ENCODE results near the gene EIF2S3. TPM values are rescaled to one million over a fixed set of nuclear protein-coding genes. Genes with fewer than 3 reads are reported as not detected.
"Not testable (repeated sequence)": the region's sequence is repeated elsewhere in the genome, so short reads cannot be mapped to it uniquely, and the experiment has no call there.

Gene EIF2S3
- 168 TPM for total RNA-seq

- peak; percentile 94 for DNase-seq (ENCODE audit: low spot score)
These were observed at the start of gene EIF2S3 for GRCh38 chrX:24054182-24055042. Gene EIF2S3, plus strand, starts transcription at chrX:24054956. Its CDS starts 13 bp downstream, at chrX:24054969.

GRCh38 chrX:24005028-24005427, 49.7 kb upstream of the EIF2S3 start:
- no peak for DNase-seq (ENCODE audit: low spot score)

GRCh38 chrX:24005867-24006266, 48.9 kb upstream of the EIF2S3 start:
- DNase-seq (ENCODE audit: low spot score) = no peak

- DNase-seq (ENCODE audit: low spot score) = no peak
These were observed 42.5 kb upstream of the EIF2S3 start for GRCh38 chrX:24012266-24012665.

GRCh38 chrX:24014388-24015018, 40.3 kb upstream of the EIF2S3 start:
- no peak for DNase-seq (ENCODE audit: low spot score)

- no peak for DNase-seq (ENCODE audit: low spot score)
These were observed 37.1 kb upstream of the EIF2S3 start for GRCh38 chrX:24017674-24018073.

GRCh38 chrX:24018809-24019208, 35.9 kb upstream of the EIF2S3 start:
- DNase-seq (ENCODE audit: low spot score) = no peak

- no peak for DNase-seq (ENCODE audit: low spot score)
These were observed 35.3 kb upstream of the EIF2S3 start for GRCh38 chrX:24019448-24019847.

GRCh38 chrX:24020306-24020876, 34.4 kb upstream of the EIF2S3 start:
- no peak for DNase-seq (ENCODE audit: low spot score)

- no peak for DNase-seq (ENCODE audit: low spot score)
These were observed 31.2 kb upstream of the EIF2S3 start for GRCh38 chrX:24023544-24023943.

GRCh38 chrX:24023972-24024669, 30.6 kb upstream of the EIF2S3 start:
- DNase-seq (ENCODE audit: low spot score) = no peak

- DNase-seq (ENCODE audit: low spot score) = peak; percentile 84
These were observed 29.7 kb upstream of the EIF2S3 start for GRCh38 chrX:24024819-24025740.

GRCh38 chrX:24025741-24026403, 28.9 kb upstream of the EIF2S3 start:
- DNase-seq (ENCODE audit: low spot score) = no peak

GRCh38 chrX:24026432-24026831, 28.3 kb upstream of the EIF2S3 start:
- no peak for DNase-seq (ENCODE audit: low spot score)

GRCh38 chrX:24027086-24027485, 27.7 kb upstream of the EIF2S3 start, which contains the start of gene KLHL15:
Gene KLHL15, minus strand, starts transcription at chrX:24027186. Its CDS starts 20,493 bp downstream, at chrX:24006693.
- no peak for DNase-seq (ENCODE audit: low spot score)

- no peak for DNase-seq (ENCODE audit: low spot score)
These were observed 26.8 kb upstream of the EIF2S3 start for GRCh38 chrX:24027985-24028384.

GRCh38 chrX:24030597-24030996, 24.2 kb upstream of the EIF2S3 start:
- no peak for DNase-seq (ENCODE audit: low spot score)

- DNase-seq (ENCODE audit: low spot score) = no peak
These were observed 20.3 kb upstream of the EIF2S3 start for GRCh38 chrX:24034485-24034884.

- DNase-seq (ENCODE audit: low spot score) = no peak
These were observed 17.0 kb upstream of the EIF2S3 start for GRCh38 chrX:24037729-24038128.

- DNase-seq (ENCODE audit: low spot score) = not testable (repeated sequence)
These were observed 8.7 kb upstream of the EIF2S3 start for GRCh38 chrX:24046060-24046459.

Measured in mucosa of gallbladder (tissue), 1 donor.